Skeletal muscle tissue (tissue), 4 donors: ENCODE results near the gene CNKSR1. TPM values are rescaled to one million over a fixed set of nuclear protein-coding genes. Genes with fewer than 3 reads are reported as not detected.

Experiments
- H3K27ac ChIP-seq: one replicate; pipeline ENCODE4 v1.7.0; 2013; ENCODE audit warnings: mild to moderate bottlenecking, low read depth, low read length, inconsistent platforms
- H3K27me3 ChIP-seq, 3 donors: one replicate each; pipeline ENCODE4 v1.7.0; 2013; ENCODE audit warnings: low read length in 3 of 3; ENCODE audit not compliant: control insufficient read depth in 3 of 3, insufficient read depth in 3 of 3
- H3K36me3 ChIP-seq, 3 donors: one replicate each; pipeline ENCODE4 v1.7.0; 2013; ENCODE audit warnings: low read length in 3 of 3; ENCODE audit not compliant: control insufficient read depth in 3 of 3, insufficient read depth in 3 of 3
- H3K4me1 ChIP-seq, 3 donors: one replicate each; pipeline ENCODE4 v1.7.0; 2013; ENCODE audit warnings: low read length in 3 of 3, mild to moderate bottlenecking in 3 of 3; ENCODE audit not compliant: control insufficient read depth in 3 of 3, insufficient read depth in 3 of 3
- H3K4me3 ChIP-seq, 3 donors: one replicate each; pipeline ENCODE4 v1.7.0; 2013; ENCODE audit warnings: low read length in 3 of 3
- H3K9ac ChIP-seq, 3 donors: one replicate each; pipeline ENCODE4 v1.7.0; 2013; ENCODE audit warnings: low read length in 3 of 3, mild to moderate bottlenecking in 3 of 3, moderate library complexity in 2 of 3, low read depth in 1 of 3
- H3K9me3 ChIP-seq, 3 donors: one replicate each; pipeline ENCODE4 v1.7.0; 2013; ENCODE audit warnings: low read length in 3 of 3; ENCODE audit not compliant: control insufficient read depth in 3 of 3
- total RNA-seq: library from RNA; depleted of rRNA; stranded (reverse); fragments of >200 nt; gene quantifications from one replicate; pipeline ENCODE4 v1.2.3, GENCODE V29; 2014
- donor health status: Osteomylitis.

CNKSR1 gene
- total RNA-seq, 1 donor from 2014 or later = not detected

GRCh38 chr1:26200413-26200812, 23.1 kb downstream of the CNKSR1 start:
- Histone ChIP-seq H3K4me3 (no peak overlapping the region), H3K9me3 (no peaks in the 10 kb centered on the region), H3K27ac (no peak overlapping the region), H3K36me3 (no peaks in the 10 kb centered on the region), H3K9ac (no peak overlapping the region), H3K27me3 (peaks cover 0 to 2% (median 0%) of the 10 kb centered on the region in 3 donors), H3K4me1 (peaks cover 0 to 4% (median 3%) of the 10 kb centered on the region in 3 donors)

GRCh38 chr1:26203642-26204318, 26.5 kb downstream of the CNKSR1 start:
- Histone ChIP-seq H3K9ac (no peak overlapping the region), H3K9me3 (no peaks in the 10 kb centered on the region), H3K4me3 (no peak overlapping the region), H3K36me3 (no peaks in the 10 kb centered on the region), H3K27ac (no peak overlapping the region), H3K4me1 (peaks cover 0 to 4% (median 3%) of the 10 kb centered on the region in 3 donors), H3K27me3 (peaks cover 0 to 2% (median 0%) of the 10 kb centered on the region in 3 donors)

GRCh38 chr1:26210147-26210870, 33.0 kb downstream of the CNKSR1 start:
- peak overlapping the region in 1 of 3 donors; percentile 41 for H3K4me3 ChIP-seq

GRCh38 chr1:26212726-26213125, 35.4 kb downstream of the CNKSR1 start:
- Histone ChIP-seq H3K4me3 (no peak overlapping the region), H3K27me3 (no peaks in the 10 kb centered on the region), H3K9ac (no peak overlapping the region), H3K9me3 (no peaks in the 10 kb centered on the region), H3K36me3 (no peaks in the 10 kb centered on the region), H3K27ac (no peak overlapping the region), H3K4me1 (peaks cover 0 to 16% (median 7%) of the 10 kb centered on the region in 3 donors)

More at GRCh38 chr1:26210147-26210870, 33.0 kb downstream of the CNKSR1 start:
- Histone ChIP-seq H3K9me3 (no peaks in the 10 kb centered on the region), H3K27me3 (no peaks in the 10 kb centered on the region), H3K36me3 (no peaks in the 10 kb centered on the region), H3K4me1 (peaks cover 0 to 16% (median 7%) of the 10 kb centered on the region in 3 donors), H3K27ac (peak overlapping the region; percentile 32), H3K9ac (peak overlapping the region in 1 of 3 donors; percentile 19)

GRCh38 chr1:26213335-26213905, 36.1 kb downstream of the CNKSR1 start:
- no peak overlapping the region for H3K27ac ChIP-seq
- H3K4me3 ChIP-seq = no peak overlapping the region
- peaks cover 0 to 16% (median 7%) of the 10 kb centered on the region in 3 donors for H3K4me1 ChIP-seq
- H3K9me3 ChIP-seq = no peaks in the 10 kb centered on the region
- H3K36me3 ChIP-seq = no peaks in the 10 kb centered on the region
- no peak overlapping the region for H3K9ac ChIP-seq
- H3K27me3 ChIP-seq = no peaks in the 10 kb centered on the region

- Histone ChIP-seq H3K4me3 (no peak overlapping the region), H3K4me1 (peaks cover 0 to 9% (median 7%) of the 10 kb centered on the region in 3 donors), H3K9ac (no peak overlapping the region), H3K9me3 (no peaks in the 10 kb centered on the region), H3K36me3 (no peaks in the 10 kb centered on the region), H3K27me3 (no peaks in the 10 kb centered on the region), H3K27ac (no peak overlapping the region)
These were observed 38.0 kb downstream of the CNKSR1 start for GRCh38 chr1:26215246-26215645.

GRCh38 chr1:26218906-26219494, 41.7 kb downstream of the CNKSR1 start:
- Histone ChIP-seq H3K36me3 (no peaks in the 10 kb centered on the region), H3K9me3 (no peaks in the 10 kb centered on the region), H3K4me3 (no peak overlapping the region), H3K9ac (no peak overlapping the region), H3K27me3 (peaks cover 0 to 4% (median 0%) of the 10 kb centered on the region in 3 donors), H3K27ac (no peak overlapping the region), H3K4me1 (no peaks in the 10 kb centered on the region)

- Histone ChIP-seq H3K27me3 (peaks cover 0 to 4% (median 0%) of the 10 kb centered on the region in 3 donors), H3K27ac (no peak overlapping the region), H3K4me3 (no peak overlapping the region), H3K4me1 (peaks cover 0 to 7% (median 5%) of the 10 kb centered on the region in 3 donors), H3K36me3 (no peaks in the 10 kb centered on the region), H3K9ac (no peak overlapping the region), H3K9me3 (no peaks in the 10 kb centered on the region)
These were observed 43.1 kb downstream of the CNKSR1 start for GRCh38 chr1:26220199-26220912.

- Histone ChIP-seq H3K27me3 (peaks cover 0 to 4% (median 0%) of the 10 kb centered on the region in 3 donors), H3K36me3 (no peaks in the 10 kb centered on the region), H3K9ac (no peak overlapping the region)
These were observed 43.8 kb downstream of the CNKSR1 start for GRCh38 chr1:26221094-26221493.

More at GRCh38 chr1:26221094-26221493, 43.8 kb downstream of the CNKSR1 start:
- H3K27ac ChIP-seq = no peak overlapping the region
- H3K4me3 ChIP-seq = no peak overlapping the region
- H3K4me1 ChIP-seq = peaks cover 5 to 13% (median 11%) of the 10 kb centered on the region in 3 donors
- no peaks in the 10 kb centered on the region for H3K9me3 ChIP-seq
